ENCODE results near the gene PIK3R6.

The PIK3R6 gene

GRCh38 chr17:8823279-8823678, 44.2 kb downstream of the PIK3R6 start:
- DNase-seq (ENCODE audit: low read depth), result no peak
- H3K4me3 ChIP-seq (ENCODE audit: low read depth, low read length), result no peak overlapping the region
- TF ChIP-seq, protein P1, sequence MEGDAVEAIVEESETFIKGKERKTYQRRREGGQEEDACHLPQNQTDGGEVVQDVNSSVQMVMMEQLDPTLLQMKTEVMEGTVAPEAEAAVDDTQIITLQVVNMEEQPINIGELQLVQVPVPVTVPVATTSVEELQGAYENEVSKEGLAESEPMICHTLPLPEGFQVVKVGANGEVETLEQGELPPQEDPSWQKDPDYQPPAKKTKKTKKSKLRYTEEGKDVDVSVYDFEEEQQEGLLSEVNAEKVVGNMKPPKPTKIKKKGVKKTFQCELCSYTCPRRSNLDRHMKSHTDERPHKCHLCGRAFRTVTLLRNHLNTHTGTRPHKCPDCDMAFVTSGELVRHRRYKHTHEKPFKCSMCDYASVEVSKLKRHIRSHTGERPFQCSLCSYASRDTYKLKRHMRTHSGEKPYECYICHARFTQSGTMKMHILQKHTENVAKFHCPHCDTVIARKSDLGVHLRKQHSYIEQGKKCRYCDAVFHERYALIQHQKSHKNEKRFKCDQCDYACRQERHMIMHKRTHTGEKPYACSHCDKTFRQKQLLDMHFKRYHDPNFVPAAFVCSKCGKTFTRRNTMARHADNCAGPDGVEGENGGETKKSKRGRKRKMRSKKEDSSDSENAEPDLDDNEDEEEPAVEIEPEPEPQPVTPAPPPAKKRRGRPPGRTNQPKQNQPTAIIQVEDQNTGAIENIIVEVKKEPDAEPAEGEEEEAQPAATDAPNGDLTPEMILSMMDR (IDR thresholded peaks at IDR 0.05; ENCODE audit: low read depth, low read length), result no peak
- no peak for TF ChIP-seq POLR2A (IDR thresholded peaks at IDR 0.05; ENCODE audit: extremely low read depth, insufficient read length)
- no peak for TF ChIP-seq MYC (IDR thresholded peaks at IDR 0.05; ENCODE audit: low read depth, low read length)
- no peak for TF ChIP-seq MAX (IDR thresholded peaks at IDR 0.05; ENCODE audit: low read depth, low read length)

DNA sequence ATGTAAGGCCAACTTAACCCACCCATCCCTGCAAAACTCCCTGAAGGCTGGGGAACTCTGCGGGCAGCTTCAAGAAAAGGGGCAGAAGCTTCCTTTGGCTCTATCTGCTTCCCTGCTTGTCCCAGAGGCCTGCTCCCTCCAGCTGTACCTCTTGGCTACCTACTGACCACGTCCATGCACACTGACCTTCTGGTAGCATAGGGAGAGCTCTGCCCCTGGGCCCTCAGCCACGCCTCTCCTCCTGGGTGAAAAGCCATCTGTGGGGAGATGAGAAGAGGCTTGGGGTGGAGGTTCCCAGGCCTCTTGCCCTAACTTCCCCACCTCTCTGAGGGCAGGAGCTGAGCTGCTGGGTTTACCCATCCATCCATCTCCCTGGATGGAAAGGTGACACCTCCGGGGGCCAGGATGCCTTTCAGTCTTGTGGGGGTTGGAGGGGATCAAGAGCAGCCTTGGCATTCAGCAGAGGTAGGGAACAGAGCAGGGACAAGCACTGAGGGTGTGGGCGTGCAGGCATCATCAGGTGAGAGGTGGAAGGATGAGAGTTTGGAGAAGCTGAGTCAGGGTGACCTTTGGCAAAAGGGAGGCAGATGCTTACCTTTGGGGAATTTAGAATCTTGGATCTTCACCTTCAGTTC, 45.0 kb downstream of the PIK3R6 start:
- no peak for TF ChIP-seq MYC (IDR thresholded peaks at IDR 0.05; ENCODE audit: low read depth, low read length)
- no peak for TF ChIP-seq MAX (IDR thresholded peaks at IDR 0.05; ENCODE audit: low read depth, low read length)
- TF ChIP-seq, protein P1 (IDR thresholded peaks at IDR 0.05; ENCODE audit: low read depth, low read length), result no peak
- no peak for TF ChIP-seq POLR2A (IDR thresholded peaks at IDR 0.05; ENCODE audit: extremely low read depth, insufficient read length)
- DNase-seq (ENCODE audit: low read depth), result no peak
- no peak overlapping the region for H3K4me3 ChIP-seq (ENCODE audit: low read depth, low read length)

- DNase-seq (ENCODE audit: low read depth), result no peak
- TF ChIP-seq POLR2A (IDR thresholded peaks at IDR 0.05; ENCODE audit: extremely low read depth, insufficient read length), result no peak
- TF ChIP-seq, protein P1 (IDR thresholded peaks at IDR 0.05; ENCODE audit: low read depth, low read length), result no peak
- TF ChIP-seq MAX (IDR thresholded peaks at IDR 0.05; ENCODE audit: low read depth, low read length), result no peak
- TF ChIP-seq MYC (IDR thresholded peaks at IDR 0.05; ENCODE audit: low read depth, low read length), result no peak
- no peak overlapping the region for H3K4me3 ChIP-seq (ENCODE audit: low read depth, low read length)
Observed at GRCh38 chr17:8821446-8822105, 45.9 kb downstream of the PIK3R6 start.

DNA sequence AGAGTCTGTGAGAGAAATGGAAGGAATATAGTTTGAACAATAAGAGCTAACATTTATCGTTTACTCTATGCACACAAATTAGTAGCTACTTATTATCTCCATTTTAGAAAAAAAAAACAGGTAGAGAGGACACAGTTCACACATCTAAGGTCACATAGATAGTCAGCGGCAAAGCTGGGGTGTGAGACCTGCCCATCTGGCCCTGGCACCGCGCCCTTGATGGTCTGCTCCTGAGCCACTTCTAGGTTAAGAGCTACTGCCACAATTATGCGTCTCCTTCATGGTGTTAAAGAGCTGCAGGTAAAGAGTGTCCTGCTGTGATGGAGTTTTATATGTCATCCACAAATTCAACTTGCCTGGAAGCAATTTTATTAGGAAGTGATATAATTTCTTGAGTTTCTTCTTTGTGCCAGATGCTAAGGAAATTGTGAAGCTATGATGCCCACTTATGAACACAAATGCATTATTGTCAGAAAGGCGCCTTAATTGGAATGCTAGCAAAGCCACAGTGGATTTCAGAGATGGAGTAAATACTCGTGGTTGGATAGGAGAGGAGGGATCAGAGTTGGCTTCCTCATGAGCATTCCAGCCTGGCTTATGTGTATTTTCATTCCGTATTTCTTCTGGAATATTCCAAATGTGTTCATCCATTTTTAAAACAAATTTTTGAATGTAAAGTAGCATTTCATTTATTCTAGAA, 47.0 kb downstream of the PIK3R6 start:
- no peak for DNase-seq (ENCODE audit: low read depth)
- H3K4me3 ChIP-seq (ENCODE audit: low read depth, low read length), result no peak overlapping the region
- no peak for TF ChIP-seq MYC (IDR thresholded peaks at IDR 0.05; ENCODE audit: low read depth, low read length)
- TF ChIP-seq POLR2A (IDR thresholded peaks at IDR 0.05; ENCODE audit: extremely low read depth, insufficient read length), result no peak
- no peak for TF ChIP-seq MAX (IDR thresholded peaks at IDR 0.05; ENCODE audit: low read depth, low read length)
- TF ChIP-seq, protein P1 (IDR thresholded peaks at IDR 0.05; ENCODE audit: low read depth, low read length), result no peak

DNA sequence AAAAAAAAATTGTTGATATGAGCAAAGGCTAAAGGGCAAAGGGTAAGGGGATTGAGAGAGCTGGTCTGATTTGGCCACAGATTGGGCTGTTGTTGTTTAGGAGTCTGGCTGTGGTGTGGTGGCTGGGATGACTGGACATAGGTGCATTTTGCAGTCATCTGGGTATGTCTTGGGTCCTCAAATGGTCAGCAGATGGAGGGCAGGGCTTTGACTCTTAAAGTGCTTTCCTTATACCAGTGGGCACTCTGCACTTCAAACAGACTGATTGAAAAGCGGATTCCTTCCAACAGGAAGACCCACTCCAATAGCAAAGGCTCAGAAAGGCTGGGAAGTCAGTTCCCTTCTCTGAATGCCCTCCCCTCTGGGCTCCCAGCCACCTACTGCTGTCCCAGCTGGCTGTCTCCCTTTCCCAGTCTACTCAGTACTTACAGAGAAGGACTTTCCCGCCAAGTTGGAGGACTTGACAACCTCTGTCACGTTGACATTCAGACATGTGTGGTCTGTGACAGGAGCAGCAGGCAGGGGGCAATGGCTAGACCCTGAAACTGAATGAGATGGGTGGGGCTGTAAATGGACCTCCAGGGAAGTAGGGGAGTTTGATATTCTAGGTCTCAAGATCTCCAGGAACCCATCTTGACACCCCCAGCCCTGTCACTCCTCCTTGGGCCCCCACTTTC, 48.7 kb downstream of the PIK3R6 start:
- H3K4me3 ChIP-seq (ENCODE audit: low read depth, low read length), result no peak overlapping the region
- no peak for TF ChIP-seq MAX (IDR thresholded peaks at IDR 0.05; ENCODE audit: low read depth, low read length)
- TF ChIP-seq MYC (IDR thresholded peaks at IDR 0.05; ENCODE audit: low read depth, low read length), result no peak
- TF ChIP-seq POLR2A (IDR thresholded peaks at IDR 0.05; ENCODE audit: extremely low read depth, insufficient read length), result no peak
- TF ChIP-seq, protein P1 (IDR thresholded peaks at IDR 0.05; ENCODE audit: low read depth, low read length), result no peak
- no peak for DNase-seq (ENCODE audit: low read depth)

Data from NB4 (cell line).